IMR-90 (cell line): Measurements from ENCODE around the gene ACSM3. TPM values are rescaled to one million over a fixed set of nuclear protein-coding genes. Genes with fewer than 3 reads are reported as not detected.

ENCODE experiments used
- ATAC-seq: fragments of 200-7000 bp; cut with Tn5 transposase; 2 replicates; pipeline ENCODE4 v1.9.1; 2020; ENCODE audit warnings: low read depth, mild to moderate bottlenecking, moderate library complexity
- BruUV-seq: library from RNA; stranded (reverse); fragments of 400-500 nt; replicated peaks from 2 replicates; lab custom pipeline; 2021; lab: Mats Ljungman, UMichigan
- CTCF ChIA-PET: fragments of 300-600 bp; formaldehyde crosslinking; extraction: SDS; loops from one replicate; lab custom pipeline; 2021; ENCODE audit warnings: antibody characterized with exemption; lab: Yijun Ruan, JAX
- POLR2A ChIA-PET: fragments of 300-600 bp; sonication (Branson Sonifier 250); formaldehyde crosslinking; loops from one replicate; lab custom pipeline; 2022; ENCODE audit warnings: antibody characterized with exemption; ENCODE audit not compliant: unreplicated experiment; lab: Charles Lee
- DNase-seq: peaks from one replicate; pipeline ENCODE4 v3.0.0; 2013
- H2AFZ ChIP-seq: replicated peaks from 2 replicates; pipeline ENCODE3; 2013; ENCODE audit warnings: low read length, mild to moderate bottlenecking; ENCODE audit not compliant: poor library complexity
- H2AK5ac ChIP-seq: 2 replicates; pipeline ENCODE4 v1.6.1; 2013; ENCODE audit warnings: low read depth, low read length, inconsistent platforms
- H2AK9ac ChIP-seq: replicated peaks from 2 replicates; pipeline ENCODE3; 2013; ENCODE audit warnings: mild to moderate bottlenecking, low read depth, low read length, moderate library complexity; ENCODE audit not compliant: poor library complexity
- H2BK120ac ChIP-seq: 2 replicates; pipeline ENCODE4 v1.6.1; 2013; ENCODE audit warnings: low read depth, low read length, inconsistent platforms
- H2BK15ac ChIP-seq: 3 replicates; pipeline ENCODE4 v1.6.1; 2013; ENCODE audit warnings: low read depth, low read length, inconsistent platforms
- H2BK20ac ChIP-seq: 2 replicates; pipeline ENCODE4 v1.6.1; 2013; ENCODE audit warnings: low read depth, mild to moderate bottlenecking, inconsistent platforms, low read length, moderate library complexity
- H2BK5ac ChIP-seq: 2 replicates; pipeline ENCODE4 v1.6.1; 2013; ENCODE audit warnings: mild to moderate bottlenecking, low read depth, low read length, inconsistent platforms; ENCODE audit not compliant: poor library complexity, severe bottlenecking
- H3K14ac ChIP-seq: replicated peaks from 2 replicates; pipeline ENCODE4 v1.6.1; 2013; ENCODE audit warnings: low read depth, low read length, inconsistent platforms
- H3K18ac ChIP-seq: 2 replicates; pipeline ENCODE4 v1.6.1; 2013; ENCODE audit warnings: low read depth, low read length, control low read depth
- H3K23ac ChIP-seq: 2 replicates; pipeline ENCODE4 v1.6.1; 2013; ENCODE audit warnings: low read depth, low read length, inconsistent platforms
- H3K27ac ChIP-seq: 2 replicates; pipeline ENCODE4 v1.5.1; 2013; ENCODE audit warnings: mild to moderate bottlenecking, control low read depth, low read length; ENCODE audit not compliant: insufficient read depth
- H3K27me3 ChIP-seq: 2 replicates; pipeline ENCODE4 v1.6.1; 2013; ENCODE audit warnings: low read length; ENCODE audit not compliant: control insufficient read depth, insufficient read depth
- H3K36me3 ChIP-seq: 2 replicates; pipeline ENCODE4 v1.6.1; 2013; ENCODE audit warnings: low read length, mixed read lengths; ENCODE audit not compliant: control insufficient read depth, insufficient read depth
- H3K4ac ChIP-seq: 2 replicates; pipeline ENCODE4 v1.6.1; 2013; ENCODE audit warnings: low read depth, low read length, inconsistent platforms
- H3K4me1 ChIP-seq: 2 replicates; pipeline ENCODE4 v1.6.1; 2013; ENCODE audit warnings: low read length, mixed read lengths; ENCODE audit not compliant: control insufficient read depth, insufficient read depth
- H3K4me2 ChIP-seq: 2 replicates; pipeline ENCODE4 v1.6.1; 2013; ENCODE audit warnings: low read depth, mild to moderate bottlenecking, control low read depth, low read length, moderate library complexity
- H3K4me3 ChIP-seq: 2 replicates; pipeline ENCODE4 v1.5.1; 2013; ENCODE audit warnings: low read depth, mild to moderate bottlenecking, control low read depth, low read length, moderate library complexity; ENCODE audit not compliant: insufficient read depth
- H3K56ac ChIP-seq: 2 replicates; pipeline ENCODE4 v1.6.1; 2013; ENCODE audit warnings: low read length, inconsistent platforms; ENCODE audit not compliant: insufficient read depth; ENCODE audit errors: extremely low read depth
- H3K79me1 ChIP-seq, 2 experiments: 2 replicates each; pipeline ENCODE4 v1.6.1; 2013; ENCODE audit warnings: low read length in 2 of 2, inconsistent platforms in 1 of 2, low read depth in 1 of 2
- H3K9ac ChIP-seq: 2 replicates; pipeline ENCODE4 v1.6.1; 2013; ENCODE audit warnings: low read depth, low read length, control low read depth
- H3K9me1 ChIP-seq: 2 replicates; pipeline ENCODE4 v1.6.1; 2013; ENCODE audit warnings: low read length, inconsistent platforms; ENCODE audit not compliant: insufficient read depth
- H3K9me3 ChIP-seq: 2 replicates; pipeline ENCODE4 v1.6.1; 2013; ENCODE audit warnings: low read length; ENCODE audit not compliant: control insufficient read depth, insufficient read depth
- H4K20me1 ChIP-seq: 2 replicates; pipeline ENCODE4 v1.6.1; 2013; ENCODE audit warnings: low read length, inconsistent platforms; ENCODE audit not compliant: insufficient read depth
- H4K5ac ChIP-seq: 2 replicates; pipeline ENCODE4 v1.6.1; 2013; ENCODE audit warnings: mild to moderate bottlenecking, low read depth, low read length, control low read depth
- H4K8ac ChIP-seq, 2 experiments: 2 replicates each; pipeline ENCODE4 v1.6.1; 2013; ENCODE audit warnings: low read depth in 2 of 2, low read length in 2 of 2, control low read depth in 1 of 2, inconsistent platforms in 1 of 2
- H4K91ac ChIP-seq: 2 replicates; pipeline ENCODE4 v1.6.1; 2013; ENCODE audit warnings: low read depth, low read length, inconsistent platforms; ENCODE audit not compliant: insufficient read depth
- BHLHE40 ChIP-seq: fragments of 150-350 bp; IDR thresholded peaks from 2 replicates; pipeline ENCODE4 v1.6.1; 2016; ENCODE audit warnings: mild to moderate bottlenecking, low read depth, low read length
- CEBPB ChIP-seq: IDR thresholded peaks from 2 replicates; pipeline ENCODE4 v1.6.1; 2012; ENCODE audit warnings: low read depth, low read length, improper control_type of control experiment
- CHD1 ChIP-seq: IDR thresholded peaks from 2 replicates; pipeline ENCODE4 v1.6.1; 2012; ENCODE audit warnings: low read depth, low read length, improper control_type of control experiment
- FOS ChIP-seq: fragments of 150-350 bp; IDR thresholded peaks from 2 replicates; pipeline ENCODE4 v1.6.1; 2016; ENCODE audit warnings: low read depth, low read length
- MAFK ChIP-seq: IDR thresholded peaks from 2 replicates; pipeline ENCODE4 v1.6.1; 2012; ENCODE audit warnings: low read depth, low read length, improper control_type of control experiment
- MAZ ChIP-seq: IDR thresholded peaks from 2 replicates; pipeline ENCODE4 v1.6.1; 2012; ENCODE audit warnings: low read depth, mild to moderate bottlenecking, low read length, improper control_type of control experiment, moderate library complexity, borderline replicate concordance
- MXI1 ChIP-seq: IDR thresholded peaks from 2 replicates; pipeline ENCODE4 v1.6.1; 2012; ENCODE audit warnings: low read depth, mild to moderate bottlenecking, low read length, moderate library complexity, borderline replicate concordance
- NFE2L2 ChIP-seq: fragments of 150-350 bp; IDR thresholded peaks from 2 replicates; pipeline ENCODE4 v1.6.1; 2016; ENCODE audit warnings: low read depth, mild to moderate bottlenecking, low read length
- POLR2A ChIP-seq: IDR thresholded peaks from 2 replicates; pipeline ENCODE4 v1.6.1; 2012; ENCODE audit warnings: mild to moderate bottlenecking, low read depth, low read length
- RAD21 ChIP-seq: IDR thresholded peaks from 2 replicates; pipeline ENCODE4 v1.6.1; 2012; ENCODE audit warnings: low read length, improper control_type of control experiment
- RCOR1 ChIP-seq: IDR thresholded peaks from 2 replicates; pipeline ENCODE4 v1.6.1; 2012; ENCODE audit warnings: mild to moderate bottlenecking, low read length, improper control_type of control experiment; ENCODE audit not compliant: insufficient replicate concordance
- RFX5 ChIP-seq: IDR thresholded peaks from 2 replicates; pipeline ENCODE4 v1.8.0; 2012; ENCODE audit warnings: low read depth, mild to moderate bottlenecking, low read length, moderate library complexity
- WGBS, 2 experiments: methylation state at CpG; one replicate each; pipeline versions ENCODE4 v1.1.5 to v1.1.7; 2013; ENCODE audit warnings: missing lambda C conversion rate in 2 of 2; ENCODE audit not compliant: insufficient read length in 1 of 2; ENCODE audit errors: extremely low coverage in 2 of 2; 5-methylcytosine and 5-hydroxymethylcytosine counted together
- dilution Hi-C: fragments of 300-500 bp; cut with HindIII; formaldehyde crosslinking; loops from one replicate; pipeline ENCODE4 v1.14.3; 2018; ENCODE audit warnings: low sequenced_read_pairs; ENCODE audit not compliant: unreplicated experiment
- in situ Hi-C: fragments of 300-500 bp; cut with MboI; formaldehyde crosslinking; loops from 3 replicates; pipeline ENCODE4 v1.14.3; 2019; ENCODE audit warnings: low sequenced_read_pairs, inconsistent platforms, mixed read lengths
- intact Hi-C: fragments of 100-400 bp; cut with micrococcal nuclease; formaldehyde crosslinking; loops from 2 replicates; pipeline ENCODE4 v1.10.0; 2022
- polyA plus RNA-seq, 3 experiments: library from polyadenylated mRNA; depleted of rRNA; stranded (reverse); fragments of >200 nt; gene quantifications; 2 replicates each; pipeline ENCODE4 v1.2.3, GENCODE V29; 2012; ENCODE audit warnings: low replicate concordance in 1 of 3
- total RNA-seq: library from RNA; depleted of rRNA; stranded (reverse); fragments of >200 nt; gene quantifications from 2 replicates; pipeline ENCODE4 v1.2.3, GENCODE V29; 2012
- TF ChIP-seq, protein P1 (sequence below): fragments of 150-350 bp; IDR thresholded peaks from 2 replicates; pipeline ENCODE4 v1.6.1; 2016; ENCODE audit warnings: low read depth, mild to moderate bottlenecking, low read length, moderate library complexity, borderline replicate concordance
- TF ChIP-seq, protein P2 (sequence below): conservative IDR thresholded peaks from 2 replicates; pipeline ENCODE4 v1.5.1; 2012; ENCODE audit warnings: mild to moderate bottlenecking, low read depth, low read length, improper control_type of control experiment
- TF ChIP-seq, protein P3 (sequence below): fragments of 150-350 bp; IDR thresholded peaks from 2 replicates; pipeline ENCODE4 v1.6.1; 2017; ENCODE audit warnings: mild to moderate bottlenecking, antibody characterized with exemption, low read length, low read depth

ACSM3 gene
- total and polyA plus RNA-seq, 2 of the 4 experiments (the other 2 are of a cell fraction), result 0.50 to 0.54 TPM

DNA sequence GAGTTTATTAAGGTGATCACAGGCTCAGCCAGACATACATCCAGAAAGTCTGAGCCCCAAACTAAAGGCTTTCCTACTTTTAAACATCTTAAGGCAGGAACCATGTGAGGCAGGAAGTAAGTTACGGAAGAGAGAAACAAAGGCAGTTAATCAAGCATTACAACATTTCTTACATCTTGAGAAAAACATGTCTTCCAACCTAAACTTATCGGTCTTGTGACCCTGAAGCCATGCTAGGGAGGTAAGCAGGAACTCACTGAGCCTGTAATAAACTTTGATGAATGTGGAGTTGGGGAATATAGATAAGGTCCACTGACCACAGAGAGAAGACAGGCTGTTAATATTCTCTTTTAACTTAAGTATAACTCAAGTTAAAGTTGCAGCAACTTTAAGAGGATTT, 3.5 kb upstream of the ACSM3 start:
- dilution Hi-C loops (no loop called here), intact Hi-C loops (no loop called here), in situ Hi-C loops (no loop called here)
- no peaks in the 10 kb centered on the region for H3K27me3 ChIP-seq
- H3K4ac ChIP-seq, result no peak overlapping the region
- H2BK120ac ChIP-seq, result no peak overlapping the region
- ChIA-PET CTCF (no interaction called here), POLR2A (no interaction called here)
- no peak overlapping the region for H3K18ac ChIP-seq
- BruUV-seq, result no TSS peak
- no peak for TF ChIP-seq MXI1
- TF ChIP-seq, protein P1, sequence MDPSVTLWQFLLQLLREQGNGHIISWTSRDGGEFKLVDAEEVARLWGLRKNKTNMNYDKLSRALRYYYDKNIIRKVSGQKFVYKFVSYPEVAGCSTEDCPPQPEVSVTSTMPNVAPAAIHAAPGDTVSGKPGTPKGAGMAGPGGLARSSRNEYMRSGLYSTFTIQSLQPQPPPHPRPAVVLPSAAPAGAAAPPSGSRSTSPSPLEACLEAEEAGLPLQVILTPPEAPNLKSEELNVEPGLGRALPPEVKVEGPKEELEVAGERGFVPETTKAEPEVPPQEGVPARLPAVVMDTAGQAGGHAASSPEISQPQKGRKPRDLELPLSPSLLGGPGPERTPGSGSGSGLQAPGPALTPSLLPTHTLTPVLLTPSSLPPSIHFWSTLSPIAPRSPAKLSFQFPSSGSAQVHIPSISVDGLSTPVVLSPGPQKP, result no peak
- TF ChIP-seq CHD1, result no peak
- TF ChIP-seq, protein P2, sequence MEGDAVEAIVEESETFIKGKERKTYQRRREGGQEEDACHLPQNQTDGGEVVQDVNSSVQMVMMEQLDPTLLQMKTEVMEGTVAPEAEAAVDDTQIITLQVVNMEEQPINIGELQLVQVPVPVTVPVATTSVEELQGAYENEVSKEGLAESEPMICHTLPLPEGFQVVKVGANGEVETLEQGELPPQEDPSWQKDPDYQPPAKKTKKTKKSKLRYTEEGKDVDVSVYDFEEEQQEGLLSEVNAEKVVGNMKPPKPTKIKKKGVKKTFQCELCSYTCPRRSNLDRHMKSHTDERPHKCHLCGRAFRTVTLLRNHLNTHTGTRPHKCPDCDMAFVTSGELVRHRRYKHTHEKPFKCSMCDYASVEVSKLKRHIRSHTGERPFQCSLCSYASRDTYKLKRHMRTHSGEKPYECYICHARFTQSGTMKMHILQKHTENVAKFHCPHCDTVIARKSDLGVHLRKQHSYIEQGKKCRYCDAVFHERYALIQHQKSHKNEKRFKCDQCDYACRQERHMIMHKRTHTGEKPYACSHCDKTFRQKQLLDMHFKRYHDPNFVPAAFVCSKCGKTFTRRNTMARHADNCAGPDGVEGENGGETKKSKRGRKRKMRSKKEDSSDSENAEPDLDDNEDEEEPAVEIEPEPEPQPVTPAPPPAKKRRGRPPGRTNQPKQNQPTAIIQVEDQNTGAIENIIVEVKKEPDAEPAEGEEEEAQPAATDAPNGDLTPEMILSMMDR, result no peak
- no peak for TF ChIP-seq MAZ
- no peak for TF ChIP-seq NFE2L2
- TF ChIP-seq RFX5, result no peak
- TF ChIP-seq FOS, result no peak
- TF ChIP-seq POLR2A, result no peak
- TF ChIP-seq BHLHE40, result no peak
- TF ChIP-seq RAD21, result no peak
- no peak for TF ChIP-seq RCOR1
- TF ChIP-seq CEBPB, result no peak
- TF ChIP-seq, protein P3, sequence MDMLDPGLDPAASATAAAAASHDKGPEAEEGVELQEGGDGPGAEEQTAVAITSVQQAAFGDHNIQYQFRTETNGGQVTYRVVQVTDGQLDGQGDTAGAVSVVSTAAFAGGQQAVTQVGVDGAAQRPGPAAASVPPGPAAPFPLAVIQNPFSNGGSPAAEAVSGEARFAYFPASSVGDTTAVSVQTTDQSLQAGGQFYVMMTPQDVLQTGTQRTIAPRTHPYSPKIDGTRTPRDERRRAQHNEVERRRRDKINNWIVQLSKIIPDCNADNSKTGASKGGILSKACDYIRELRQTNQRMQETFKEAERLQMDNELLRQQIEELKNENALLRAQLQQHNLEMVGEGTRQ, result no peak
- no peak for TF ChIP-seq MAFK
- H3K4me1 ChIP-seq, result no peaks in the 10 kb centered on the region
- H3K9me1 ChIP-seq, result no peaks in the 10 kb centered on the region
- H2AFZ ChIP-seq, result no peak overlapping the region
- H4K8ac ChIP-seq, result no peak overlapping the region
- no peak overlapping the region for H3K27ac ChIP-seq
- no peak overlapping the region for H3K9ac ChIP-seq
- H4K20me1 ChIP-seq, result no peaks in the 10 kb centered on the region
- DNase-seq, result no peak
- H2BK20ac ChIP-seq, result no peak overlapping the region
- no peak for ATAC-seq
- H4K91ac ChIP-seq, result no peak overlapping the region
- H3K4me3 ChIP-seq, result no peak overlapping the region
- no peak overlapping the region for H3K56ac ChIP-seq
- no peaks in the 10 kb centered on the region for H3K36me3 ChIP-seq
- no peak overlapping the region for H4K5ac ChIP-seq
- no peak overlapping the region for H2AK9ac ChIP-seq
- no peak overlapping the region for H3K14ac ChIP-seq
- WGBS, 2 experiments, result no CpG with 5 or more reads among the region's 2 CpGs
- no peaks in the 10 kb centered on the region for H3K79me1 ChIP-seq
- no peak overlapping the region for H3K23ac ChIP-seq
- H2BK5ac ChIP-seq, result no peak overlapping the region
- H2BK15ac ChIP-seq, result no peak overlapping the region
- H2AK5ac ChIP-seq, result no peak overlapping the region
- H3K9me3 ChIP-seq, result no peaks in the 10 kb centered on the region
- H3K4me2 ChIP-seq, result no peak overlapping the region
